ENCODE data around the gene SLC11A2. TPM values are rescaled to one million over a fixed set of nuclear protein-coding genes. Genes with fewer than 3 reads are reported as not detected.
"Not testable (repeated sequence)": the region's sequence is repeated elsewhere in the genome, so short reads cannot be mapped to it uniquely, and the experiment has no call there.

SLC11A2 gene
- total RNA-seq, 1 donor from 2014 or later: 41.1 TPM

DNA sequence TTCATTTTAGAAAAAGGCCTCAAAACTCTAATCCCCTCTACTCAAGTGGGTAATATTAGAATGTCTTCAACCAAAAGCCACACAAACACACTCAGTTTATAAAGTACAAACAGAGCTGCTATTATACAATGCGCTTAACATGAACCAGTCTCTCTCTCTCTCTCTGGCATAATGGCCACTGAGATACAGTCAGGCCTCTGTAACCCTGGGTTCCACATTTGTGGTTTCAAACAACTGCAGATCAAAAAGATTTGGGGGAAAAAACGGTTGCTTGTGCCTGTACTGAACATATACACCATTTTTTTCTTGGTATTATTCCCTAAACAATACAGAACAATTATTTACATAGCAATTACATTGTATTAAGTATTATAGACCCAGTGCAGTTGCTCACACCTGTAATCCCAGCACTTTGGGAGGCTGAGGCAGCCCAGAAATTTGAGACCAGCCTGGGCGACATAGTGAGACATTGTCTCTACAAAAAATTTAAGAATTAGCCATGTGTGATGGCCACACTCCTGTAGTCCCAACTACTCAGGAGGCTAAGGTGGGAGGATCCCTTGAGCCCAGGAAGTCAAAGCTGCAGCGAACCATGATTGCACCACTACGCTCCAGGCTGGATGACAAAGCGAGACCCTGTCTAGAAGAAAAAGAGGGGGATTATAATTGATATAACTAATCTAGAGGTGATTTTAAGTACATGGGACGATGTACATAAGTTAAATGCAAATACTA lies 5.6 kb downstream of the SLC11A2 start:
- Mint-ChIP-seq H3K27ac (ENCODE audit: unreplicated experiment) (no peak overlapping the region), H3K9me3 (ENCODE audit: unreplicated experiment) (no peaks in the 10 kb centered on the region), H3K4me1 (ENCODE audit: low read depth, unreplicated experiment) (peaks cover 15% of the 10 kb centered on the region), H3K4me3 (ENCODE audit: unreplicated experiment) (no peak overlapping the region), H3K27me3 (ENCODE audit: unreplicated experiment) (peaks cover 3% of the 10 kb centered on the region), H3K36me3 (ENCODE audit: unreplicated experiment) (no peaks in the 10 kb centered on the region)
- no peak for DNase-seq
- TF ChIP-seq, protein P1, sequence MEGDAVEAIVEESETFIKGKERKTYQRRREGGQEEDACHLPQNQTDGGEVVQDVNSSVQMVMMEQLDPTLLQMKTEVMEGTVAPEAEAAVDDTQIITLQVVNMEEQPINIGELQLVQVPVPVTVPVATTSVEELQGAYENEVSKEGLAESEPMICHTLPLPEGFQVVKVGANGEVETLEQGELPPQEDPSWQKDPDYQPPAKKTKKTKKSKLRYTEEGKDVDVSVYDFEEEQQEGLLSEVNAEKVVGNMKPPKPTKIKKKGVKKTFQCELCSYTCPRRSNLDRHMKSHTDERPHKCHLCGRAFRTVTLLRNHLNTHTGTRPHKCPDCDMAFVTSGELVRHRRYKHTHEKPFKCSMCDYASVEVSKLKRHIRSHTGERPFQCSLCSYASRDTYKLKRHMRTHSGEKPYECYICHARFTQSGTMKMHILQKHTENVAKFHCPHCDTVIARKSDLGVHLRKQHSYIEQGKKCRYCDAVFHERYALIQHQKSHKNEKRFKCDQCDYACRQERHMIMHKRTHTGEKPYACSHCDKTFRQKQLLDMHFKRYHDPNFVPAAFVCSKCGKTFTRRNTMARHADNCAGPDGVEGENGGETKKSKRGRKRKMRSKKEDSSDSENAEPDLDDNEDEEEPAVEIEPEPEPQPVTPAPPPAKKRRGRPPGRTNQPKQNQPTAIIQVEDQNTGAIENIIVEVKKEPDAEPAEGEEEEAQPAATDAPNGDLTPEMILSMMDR (IDR thresholded peaks at IDR 0.05; ENCODE audit: partially characterized antibody, unreplicated experiment): no peak

DNA sequence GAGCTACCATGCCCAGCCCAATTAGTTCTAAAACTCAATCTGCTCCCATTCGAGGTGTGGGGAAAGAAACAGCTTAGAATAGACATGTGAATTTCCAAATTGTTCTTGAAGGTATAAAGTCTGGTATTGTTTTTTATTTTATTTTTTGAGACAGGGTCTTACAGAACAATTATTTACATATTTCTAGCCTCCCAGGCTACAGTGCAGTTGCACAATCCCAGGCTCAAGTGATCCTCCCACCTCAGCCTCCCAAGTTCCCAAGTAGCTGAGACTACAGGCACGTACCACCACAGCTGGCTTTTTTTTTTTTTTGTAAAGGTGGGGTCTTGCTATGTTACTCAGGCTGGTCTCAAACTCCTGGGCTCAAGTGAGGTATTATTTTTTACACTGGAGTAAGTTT lies 6.3 kb downstream of the SLC11A2 start:
- TF ChIP-seq, protein P1 (IDR thresholded peaks at IDR 0.05; ENCODE audit: partially characterized antibody, unreplicated experiment): no peak
- H3K9me3 Mint-ChIP-seq (ENCODE audit: unreplicated experiment): no peaks in the 10 kb centered on the region
- DNase-seq: no peak
- no peak overlapping the region for H3K27ac Mint-ChIP-seq (ENCODE audit: unreplicated experiment)
- H3K36me3 Mint-ChIP-seq (ENCODE audit: unreplicated experiment): no peaks in the 10 kb centered on the region
- H3K27me3 Mint-ChIP-seq (ENCODE audit: unreplicated experiment): no peaks in the 10 kb centered on the region
- H3K4me1 Mint-ChIP-seq (ENCODE audit: low read depth, unreplicated experiment): peaks cover 11% of the 10 kb centered on the region
- no peak overlapping the region for H3K4me3 Mint-ChIP-seq (ENCODE audit: unreplicated experiment)

DNA sequence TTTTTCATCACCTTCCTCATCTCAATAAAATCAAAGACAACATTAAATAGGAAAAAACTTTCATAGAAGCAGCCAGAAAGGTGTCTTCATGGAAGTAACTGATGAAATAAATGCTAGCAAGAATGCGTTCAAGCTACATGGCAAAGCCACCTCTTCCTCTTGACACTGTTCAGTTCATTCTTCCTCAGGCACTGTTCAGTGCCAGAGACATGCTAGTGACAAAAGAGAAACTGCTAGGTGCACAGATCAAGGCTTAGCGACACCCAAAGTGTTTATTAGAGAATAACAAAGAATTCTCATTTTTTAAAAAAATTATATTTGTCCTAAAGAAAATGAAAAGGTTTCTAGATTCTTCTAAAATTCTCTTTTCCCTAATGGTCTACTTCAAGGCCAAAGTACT lies 7.2 kb downstream of the SLC11A2 start:
- no peak for DNase-seq
- no peak overlapping the region for H3K27ac Mint-ChIP-seq (ENCODE audit: unreplicated experiment)
- H3K4me3 Mint-ChIP-seq (ENCODE audit: unreplicated experiment): no peak overlapping the region
- H3K4me1 Mint-ChIP-seq (ENCODE audit: low read depth, unreplicated experiment): peaks cover 4% of the 10 kb centered on the region
- no peaks in the 10 kb centered on the region for H3K36me3 Mint-ChIP-seq (ENCODE audit: unreplicated experiment)
- TF ChIP-seq, protein P1 (IDR thresholded peaks at IDR 0.05; ENCODE audit: partially characterized antibody, unreplicated experiment): no peak
- no peaks in the 10 kb centered on the region for H3K9me3 Mint-ChIP-seq (ENCODE audit: unreplicated experiment)
- H3K27me3 Mint-ChIP-seq (ENCODE audit: unreplicated experiment): no peaks in the 10 kb centered on the region

DNA sequence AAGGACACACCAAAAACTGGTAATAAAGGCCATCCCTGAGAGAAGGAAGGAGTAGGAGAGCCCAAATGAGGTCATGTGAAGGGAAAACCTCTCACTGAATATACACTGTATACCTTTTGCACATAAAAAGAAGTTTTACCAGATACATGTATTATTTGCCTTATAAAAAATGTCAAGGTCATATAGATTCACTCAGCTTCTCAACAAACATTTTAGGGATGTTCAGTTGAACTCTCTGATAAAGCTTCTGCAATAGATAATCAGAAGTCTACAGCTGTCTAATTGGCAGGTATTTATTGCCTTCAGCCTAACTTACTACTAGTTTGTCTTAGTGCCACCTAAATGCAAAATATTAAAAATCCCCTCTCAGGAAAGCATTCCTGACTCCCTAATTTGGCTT lies 8.7 kb downstream of the SLC11A2 start:
- Mint-ChIP-seq H3K27me3 (ENCODE audit: unreplicated experiment) (no peaks in the 10 kb centered on the region), H3K27ac (ENCODE audit: unreplicated experiment) (no peak overlapping the region)
- TF ChIP-seq, protein P1 (IDR thresholded peaks at IDR 0.05; ENCODE audit: partially characterized antibody, unreplicated experiment): no peak

DNA sequence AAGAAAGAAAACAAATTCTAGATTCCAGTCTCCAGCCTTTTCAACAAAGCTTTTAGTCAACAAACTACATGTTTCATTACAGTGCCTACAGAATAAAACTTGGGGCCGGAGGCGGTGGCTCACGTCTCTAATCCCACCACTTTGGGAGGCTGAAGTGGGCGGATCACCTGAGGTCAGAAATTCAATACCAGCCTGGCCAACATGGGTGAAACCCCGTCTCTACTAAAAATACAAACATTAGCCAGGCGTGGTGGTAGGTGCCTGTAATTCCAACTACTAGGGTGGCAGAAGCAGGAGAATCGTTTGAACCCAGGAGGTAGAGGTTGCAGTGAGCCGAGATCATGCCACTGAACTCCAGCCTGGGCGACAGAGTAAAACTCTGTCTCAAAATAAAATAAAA lies 11.7 kb downstream of the SLC11A2 start:
- H3K9me3 Mint-ChIP-seq (ENCODE audit: unreplicated experiment); H3K27me3 Mint-ChIP-seq (ENCODE audit: unreplicated experiment); DNase-seq; H3K36me3 Mint-ChIP-seq (ENCODE audit: unreplicated experiment); H3K27ac Mint-ChIP-seq (ENCODE audit: unreplicated experiment); H3K4me3 Mint-ChIP-seq (ENCODE audit: unreplicated experiment): not testable (repeated sequence)
- H3K4me1 Mint-ChIP-seq (ENCODE audit: low read depth, unreplicated experiment): peaks cover 15% of the 10 kb centered on the region

More for the DNA sequence above, 8.7 kb downstream of the SLC11A2 start:
- no peak for DNase-seq
- Mint-ChIP-seq H3K9me3 (ENCODE audit: unreplicated experiment) (no peaks in the 10 kb centered on the region), H3K4me1 (ENCODE audit: low read depth, unreplicated experiment) (peaks cover 9% of the 10 kb centered on the region), H3K36me3 (ENCODE audit: unreplicated experiment) (no peaks in the 10 kb centered on the region), H3K4me3 (ENCODE audit: unreplicated experiment) (no peak overlapping the region)

All from glutamatergic neuron (in vitro differentiated cells).